ENCODE data around the gene CHRNE.

- no peak for TF ChIP-seq CTCF (IDR thresholded peaks at IDR 0.05; ENCODE audit: poor library complexity, severe bottlenecking)
- no peak for TF ChIP-seq TAF1 (IDR thresholded peaks at IDR 0.05; ENCODE audit: low read depth)
- TF ChIP-seq POLR2AphosphoS5 (IDR thresholded peaks at IDR 0.05) = no peak
- no peak for TF ChIP-seq EZH2 (IDR thresholded peaks at IDR 0.05; ENCODE audit: borderline replicate concordance, insufficient read depth, low read length, poor library complexity, severe bottlenecking)
- no peak for TF ChIP-seq EP300 (conservative IDR thresholded peaks at IDR 0.05; ENCODE audit: poor library complexity, severe bottlenecking)
Measured at GRCh38 chr17:4932756-4933155, 29.9 kb upstream of the CHRNE start.

All from neural cell (in vitro differentiated cells).